ENCODE data around the gene NPEPL1. TPM values are rescaled to one million over a fixed set of nuclear protein-coding genes. Genes with fewer than 3 reads are reported as not detected.

NPEPL1 gene
- total and polyA plus RNA-seq, 7 donors = 10.6 to 65.1 (median 26.5) TPM

- 75 to 76% methylated on average over 14 of the region's 14 CpGs for WGBS, 2 donors
- Histone ChIP-seq H3K4me1 (no peaks in the 10 kb centered on the region), H3K27me3 (no peaks in the 10 kb centered on the region), H3K9me3 (no peaks in the 10 kb centered on the region), H3K4me3 (no peak overlapping the region), H3K36me3 (no peaks in the 10 kb centered on the region), H3K27ac (no peak overlapping the region)
- TF ChIP-seq CTCF (IDR thresholded peaks at IDR 0.05) (no peak), POLR2A (IDR thresholded peaks at IDR 0.05) (no peak), EP300 (IDR thresholded peaks at IDR 0.05) (no peak), POLR2AphosphoS5 (IDR thresholded peaks at IDR 0.05) (no peak)
- intact Hi-C loops (cut with DNase I) = no loop called here
- no peak for DNase-seq
These were observed 60.8 kb downstream of the NPEPL1 start for GRCh38 chr20:58753267-58753921.

GRCh38 chr20:58753922-58754551 is 61.4 kb downstream of the NPEPL1 start:
- no peaks in the 10 kb centered on the region for H3K27me3 ChIP-seq
- WGBS, 2 donors = 82 to 87% methylated on average over 17 of the region's 17 CpGs

GRCh38 chr20:58754584-58754983 is 62.0 kb downstream of the NPEPL1 start:
- H3K4me1 ChIP-seq = no peaks in the 10 kb centered on the region
- H3K27me3 ChIP-seq = no peaks in the 10 kb centered on the region
- no peaks in the 10 kb centered on the region for H3K9me3 ChIP-seq
- no peak overlapping the region for H3K27ac ChIP-seq
- H3K4me3 ChIP-seq = no peak overlapping the region
- WGBS, 2 donors = 80 to 83% methylated on average over 8 of the region's 8 CpGs
- intact Hi-C loops (cut with DNase I) = no loop called here
- H3K36me3 ChIP-seq = no peaks in the 10 kb centered on the region
- no peak for DNase-seq
- TF ChIP-seq EP300 (IDR thresholded peaks at IDR 0.05) (no peak), POLR2A (IDR thresholded peaks at IDR 0.05) (no peak), CTCF (IDR thresholded peaks at IDR 0.05) (no peak), POLR2AphosphoS5 (IDR thresholded peaks at IDR 0.05) (no peak)

More at GRCh38 chr20:58753922-58754551, 61.4 kb downstream of the NPEPL1 start:
- Histone ChIP-seq H3K9me3 (no peaks in the 10 kb centered on the region), H3K36me3 (no peaks in the 10 kb centered on the region), H3K27ac (no peak overlapping the region), H3K4me3 (no peak overlapping the region), H3K4me1 (no peaks in the 10 kb centered on the region)
- DNase-seq = no peak
- intact Hi-C loops (cut with DNase I) = no loop called here
- no peak for TF ChIP-seq CTCF (IDR thresholded peaks at IDR 0.05)
- TF ChIP-seq EP300 (IDR thresholded peaks at IDR 0.05) = no peak
- TF ChIP-seq POLR2AphosphoS5 (IDR thresholded peaks at IDR 0.05) = no peak
- TF ChIP-seq POLR2A (IDR thresholded peaks at IDR 0.05) = no peak

GRCh38 chr20:58755062-58755697 is 62.6 kb downstream of the NPEPL1 start:
- 88% methylated on average over 18 of the region's 18 CpGs for WGBS, 2 donors
- Histone ChIP-seq H3K27ac (no peak overlapping the region), H3K36me3 (no peaks in the 10 kb centered on the region), H3K27me3 (no peaks in the 10 kb centered on the region), H3K4me3 (no peak overlapping the region), H3K4me1 (no peaks in the 10 kb centered on the region), H3K9me3 (no peaks in the 10 kb centered on the region)
- DNase-seq = no peak
- intact Hi-C loops (cut with DNase I) = no loop called here
- TF ChIP-seq POLR2A (IDR thresholded peaks at IDR 0.05) = no peak
- no peak for TF ChIP-seq POLR2AphosphoS5 (IDR thresholded peaks at IDR 0.05)
- no peak for TF ChIP-seq EP300 (IDR thresholded peaks at IDR 0.05)
- no peak for TF ChIP-seq CTCF (IDR thresholded peaks at IDR 0.05)
